Lower leg skin (tissue), 4 donors: ENCODE data around the gene KRT13. TPM values are rescaled to one million over a fixed set of nuclear protein-coding genes. Genes with fewer than 3 reads are reported as not detected.

Experiments
- DNase-seq, 2 donors: peaks; one replicate each; pipeline ENCODE4 v3.0.0-alpha.2; 2019; ENCODE audit warnings: low spot score in 2 of 2
- H3K4me3 ChIP-seq: fragments of 200-600 bp; sonication (generic); 2 replicates; pipeline ENCODE4 v1.5.1; 2017; ENCODE audit warnings: mild to moderate bottlenecking, low read depth; ENCODE audit not compliant: poor library complexity, severe bottlenecking
- CTCF ChIP-seq, 3 donors: fragments of 450-650 bp; IDR thresholded peaks; one replicate each; pipeline ENCODE4 v1.5.1; 2016; ENCODE audit warnings: antibody characterized with exemption in 3 of 3, mild to moderate bottlenecking in 3 of 3, moderate library complexity in 2 of 3
- POLR2A ChIP-seq, 2 donors: fragments of 450-650 bp; IDR thresholded peaks; one replicate each; pipeline ENCODE4 v1.6.1; 2016 to 2017; ENCODE audit warnings: antibody characterized with exemption in 2 of 2, mild to moderate bottlenecking in 1 of 2, moderate library complexity in 1 of 2
- WGBS, 2 donors: methylation state at CpG; one replicate each; pipeline ENCODE4 v1.1.5; 2018; 5-methylcytosine and 5-hydroxymethylcytosine counted together
- intact Hi-C: fragments of 100-400 bp; cut with DNase I; formaldehyde crosslinking; loops from one replicate; pipeline ENCODE4 v1.15.0; 2023; ENCODE audit warnings: low total_unique reads
- total RNA-seq, 4 donors: library from RNA; depleted of rRNA; stranded (reverse); fragments of >200 nt; gene quantifications; one replicate each; pipeline ENCODE4 v1.1.0, GENCODE V29; 2016

KRT13 gene
- total RNA-seq, 4 donors from 2014 or later, result 0.19 to 0.46 TPM; not detected in 2

GRCh38 chr17:41483991-41484826, 21.2 kb downstream of the KRT13 start:
- intact Hi-C loops, result no loop called here

GRCh38 chr17:41483531-41483930, 21.9 kb downstream of the KRT13 start:
- TF ChIP-seq POLR2A (IDR thresholded peaks at IDR 0.05) (no peak), CTCF (IDR thresholded peaks at IDR 0.05) (no peak)
- DNase-seq, result no peak
- WGBS, 2 donors, result 84 to 85% methylated on average over 9 of the region's 9 CpGs
- intact Hi-C loops, result no loop called here
- H3K4me3 ChIP-seq, result no peak overlapping the region

More at GRCh38 chr17:41483991-41484826, 21.2 kb downstream of the KRT13 start:
- no peak overlapping the region for H3K4me3 ChIP-seq
- no peak for TF ChIP-seq POLR2A (IDR thresholded peaks at IDR 0.05)
- no peak for TF ChIP-seq CTCF (IDR thresholded peaks at IDR 0.05)
- no peak for DNase-seq
- 81 to 85% methylated on average over 7 of the region's 7 CpGs for WGBS, 2 donors

GRCh38 chr17:41481036-41481435, 24.4 kb downstream of the KRT13 start, which contains the start of gene KRT35:
TSS of gene KRT35 (minus strand) at chr17:41481151. CDS start at chr17:41481097, 54 bp downstream.
- WGBS, 2 donors, result 89 to 94% methylated on average over 2 of the region's 2 CpGs
- intact Hi-C loops, result no loop called here
- DNase-seq, result no peak
- H3K4me3 ChIP-seq, result no peak within 1 kb of the TSS
- TF ChIP-seq CTCF (IDR thresholded peaks at IDR 0.05) (no peak), POLR2A (IDR thresholded peaks at IDR 0.05) (no peak)

GRCh38 chr17:41480581-41480980, 24.8 kb downstream of the KRT13 start:
- intact Hi-C loops, result no loop called here
- H3K4me3 ChIP-seq, result no peak overlapping the region
- TF ChIP-seq POLR2A (IDR thresholded peaks at IDR 0.05) (no peak), CTCF (IDR thresholded peaks at IDR 0.05) (no peak)
- 95 to 97% methylated on average over 9 to 10 of the region's 10 CpGs for WGBS, 2 donors
- DNase-seq, result no peak

DNA sequence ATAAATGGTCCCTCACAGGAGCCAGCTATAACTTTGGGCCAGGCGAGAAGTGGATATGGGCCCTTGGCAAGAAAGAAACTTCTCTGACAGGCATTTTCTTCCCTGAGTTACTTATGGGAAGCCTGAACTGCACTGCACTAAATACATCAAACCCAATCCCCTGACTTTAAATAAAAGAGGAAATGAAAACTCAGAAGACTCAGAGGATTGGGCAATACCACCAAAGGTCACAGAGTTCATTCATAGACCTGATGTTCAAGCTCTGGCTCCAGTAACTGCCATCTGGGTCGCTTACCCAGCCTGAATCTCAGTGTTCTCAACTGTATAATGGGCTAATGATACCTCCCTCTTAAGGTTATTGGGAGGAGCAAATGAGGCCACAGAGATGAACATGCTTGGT, 25.3 kb downstream of the KRT13 start:
- no peak overlapping the region for H3K4me3 ChIP-seq
- no peak for TF ChIP-seq POLR2A (IDR thresholded peaks at IDR 0.05)
- TF ChIP-seq CTCF (IDR thresholded peaks at IDR 0.05), result no peak
- WGBS, 2 donors, result 54 to 66% methylated on average over 2 of the region's 2 CpGs
- DNase-seq, result no peak
- intact Hi-C loops, result no loop called here
